GM19043 (cell line): ENCODE results near the gene GIMAP2.

Experiments
- ATAC-seq: cut with Tn5 transposase; IDR thresholded peaks from one replicate; pipeline ENCODE4 v1.9.1; 2021; ENCODE audit warnings: low read depth; ENCODE audit not compliant: unreplicated experiment

The GIMAP2 gene

GRCh38 chr7:150731916-150732315 lies 46.4 kb downstream of the GIMAP2 start:
- ATAC-seq = no peak

GRCh38 chr7:150732786-150733481 lies 47.4 kb downstream of the GIMAP2 start:
- ATAC-seq = no peak

- no peak for ATAC-seq
Observed at GRCh38 chr7:150733482-150734095, 48.1 kb downstream of the GIMAP2 start.

- no peak for ATAC-seq
Observed at GRCh38 chr7:150734254-150734653, 48.7 kb downstream of the GIMAP2 start.

- ATAC-seq = no peak
Observed at GRCh38 chr7:150735596-150736358, 50.3 kb downstream of the GIMAP2 start.

GRCh38 chr7:150736864-150737263 lies 51.4 kb downstream of the GIMAP2 start:
- peak; percentile 21 for ATAC-seq

GRCh38 chr7:150737265-150738055 lies 52.0 kb downstream of the GIMAP2 start, which contains the start of gene GIMAP5:
TSS of gene GIMAP5 (plus strand) at chr7:150737418. CDS start at chr7:150740885, 3,467 bp downstream.
- ATAC-seq = peak; percentile 63

- ATAC-seq = no peak
Observed at GRCh38 chr7:150738092-150738491, 52.6 kb downstream of the GIMAP2 start.

- no peak for ATAC-seq
Observed at GRCh38 chr7:150738591-150739001, 53.1 kb downstream of the GIMAP2 start.

- ATAC-seq = no peak
Observed at GRCh38 chr7:150739033-150739432, 53.5 kb downstream of the GIMAP2 start.

- no peak for ATAC-seq
Observed at GRCh38 chr7:150740053-150740452, 54.5 kb downstream of the GIMAP2 start.

GRCh38 chr7:150742286-150742968 lies 56.9 kb downstream of the GIMAP2 start:
- no peak for ATAC-seq
